Activated naive CD4-positive, alpha-beta T cell treated with anti-CD3 and anti-CD28 coated beads, Interleukin-2, amount 50 U/mL, for 24 hours (primary cell): ENCODE results near the gene TNFSF13.
A peak's percentile ranks its signal among the peaks of the same experiment; 100 is the strongest.

Experiments used
- H3K27ac Mint-ChIP-seq: one replicate; pipeline ENCODE4 v1.8.0; 2021; ENCODE audit warnings: mild to moderate bottlenecking, mixed read lengths
- H3K27me3 Mint-ChIP-seq: one replicate; pipeline ENCODE4 v1.8.0; 2021; ENCODE audit warnings: mixed read lengths
- H3K36me3 Mint-ChIP-seq: one replicate; pipeline ENCODE4 v1.8.0; 2021; ENCODE audit warnings: mixed read lengths
- H3K4me1 Mint-ChIP-seq: one replicate; pipeline ENCODE4 v1.8.0; 2021; ENCODE audit warnings: mixed read lengths
- H3K4me3 Mint-ChIP-seq: one replicate; pipeline ENCODE4 v1.8.0; 2021; ENCODE audit warnings: mild to moderate bottlenecking, mixed read lengths
- H3K9me3 Mint-ChIP-seq: one replicate; pipeline ENCODE4 v1.8.0; 2021; ENCODE audit warnings: mixed read lengths

The TNFSF13 gene

DNA sequence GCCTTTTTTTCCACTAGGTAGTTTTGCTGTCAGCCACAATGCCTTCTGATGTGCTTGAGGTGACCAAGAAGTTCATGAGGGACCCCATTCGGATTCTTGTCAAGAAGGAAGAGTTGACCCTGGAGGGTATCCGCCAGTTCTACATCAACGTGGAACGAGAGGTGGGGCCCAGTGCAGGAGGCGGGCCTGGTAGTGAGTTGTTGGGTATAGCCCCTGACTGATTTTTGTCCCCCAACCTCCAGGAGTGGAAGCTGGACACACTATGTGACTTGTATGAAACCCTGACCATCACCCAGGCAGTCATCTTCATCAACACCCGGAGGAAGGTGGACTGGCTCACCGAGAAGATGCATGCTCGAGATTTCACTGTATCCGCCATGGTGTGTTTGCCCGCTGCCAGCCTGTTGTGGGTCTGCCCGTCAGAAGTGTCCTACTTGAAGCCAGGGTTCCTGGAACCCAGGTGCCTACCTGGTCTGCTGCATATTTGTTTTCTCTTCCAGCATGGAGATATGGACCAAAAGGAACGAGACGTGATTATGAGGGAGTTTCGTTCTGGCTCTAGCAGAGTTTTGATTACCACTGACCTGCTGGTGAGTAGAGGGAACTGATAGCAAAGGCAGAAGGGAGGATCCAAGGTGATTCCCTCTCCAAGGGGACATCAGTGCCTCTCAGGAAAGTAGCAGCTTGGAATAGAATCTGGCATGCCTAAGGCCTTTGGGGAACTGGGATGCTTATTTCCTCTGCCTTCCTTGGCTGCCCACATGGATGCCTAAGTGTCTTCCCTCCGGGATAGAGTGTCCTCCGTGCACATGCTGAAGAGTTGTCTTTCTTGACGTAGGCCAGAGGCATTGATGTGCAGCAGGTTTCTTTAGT is 19.0 kb downstream of the TNFSF13 start:
- peak overlapping the region; percentile 98 for H3K4me3 Mint-ChIP-seq
- H3K36me3 Mint-ChIP-seq, result peaks cover 36% of the 10 kb centered on the region
- no peaks in the 10 kb centered on the region for H3K27me3 Mint-ChIP-seq
- H3K4me1 Mint-ChIP-seq, result peaks cover 74% of the 10 kb centered on the region
- H3K27ac Mint-ChIP-seq, result peak overlapping the region; percentile 100
- H3K9me3 Mint-ChIP-seq, result no peaks in the 10 kb centered on the region

DNA sequence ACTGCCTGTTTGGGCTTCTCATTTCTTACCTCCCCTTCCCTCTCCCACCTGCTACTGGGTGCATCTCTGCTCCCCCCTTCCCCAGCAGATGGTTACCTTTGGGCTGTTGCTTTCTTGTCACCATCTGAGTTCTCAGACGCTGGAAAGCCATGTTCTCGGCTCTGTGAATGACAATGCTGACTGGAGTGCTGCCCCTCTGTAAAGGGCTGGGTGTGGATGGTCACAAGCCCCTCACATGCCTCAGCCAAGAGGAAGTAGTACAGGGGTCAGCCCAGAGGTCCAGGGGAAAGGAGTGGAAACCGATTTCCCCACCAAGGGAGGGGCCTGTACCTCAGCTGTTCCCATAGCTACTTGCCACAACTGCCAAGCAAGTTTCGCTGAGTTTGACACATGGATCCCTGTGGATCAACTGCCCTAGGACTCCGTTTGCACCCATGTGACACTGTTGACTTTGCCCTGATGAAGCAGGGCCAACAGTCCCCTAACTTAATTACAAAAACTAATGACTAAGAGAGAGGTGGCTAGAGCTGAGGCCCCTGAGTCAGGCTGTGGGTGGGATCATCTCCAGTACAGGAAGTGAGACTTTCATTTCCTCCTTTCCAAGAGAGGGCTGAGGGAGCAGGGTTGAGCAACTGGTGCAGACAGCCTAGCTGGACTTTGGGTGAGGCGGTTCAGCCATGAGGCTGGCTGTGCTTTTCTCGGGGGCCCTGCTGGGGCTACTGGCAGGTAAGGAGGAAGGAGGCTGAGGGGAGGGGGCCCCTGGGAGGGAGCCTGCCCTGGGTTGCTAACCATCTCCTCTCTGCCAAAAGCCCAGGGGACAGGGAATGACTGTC is 20.7 kb downstream of the TNFSF13 start, which contains the start of gene CD68:
Gene CD68, plus strand, starts transcription at position 638 of the 833 bp plus-strand sequence. Its CDS starts 40 bp downstream, at position 678.
- Mint-ChIP-seq H3K4me1 (peaks cover 80% of the 10 kb centered on the region), H3K4me3 (peak within 1 kb of the TSS; percentile 81), H3K9me3 (no peaks in the 10 kb centered on the region), H3K27me3 (no peaks in the 10 kb centered on the region), H3K27ac (peak within 1 kb of the TSS; percentile 95), H3K36me3 (peaks cover 30% of the 10 kb centered on the region)

DNA sequence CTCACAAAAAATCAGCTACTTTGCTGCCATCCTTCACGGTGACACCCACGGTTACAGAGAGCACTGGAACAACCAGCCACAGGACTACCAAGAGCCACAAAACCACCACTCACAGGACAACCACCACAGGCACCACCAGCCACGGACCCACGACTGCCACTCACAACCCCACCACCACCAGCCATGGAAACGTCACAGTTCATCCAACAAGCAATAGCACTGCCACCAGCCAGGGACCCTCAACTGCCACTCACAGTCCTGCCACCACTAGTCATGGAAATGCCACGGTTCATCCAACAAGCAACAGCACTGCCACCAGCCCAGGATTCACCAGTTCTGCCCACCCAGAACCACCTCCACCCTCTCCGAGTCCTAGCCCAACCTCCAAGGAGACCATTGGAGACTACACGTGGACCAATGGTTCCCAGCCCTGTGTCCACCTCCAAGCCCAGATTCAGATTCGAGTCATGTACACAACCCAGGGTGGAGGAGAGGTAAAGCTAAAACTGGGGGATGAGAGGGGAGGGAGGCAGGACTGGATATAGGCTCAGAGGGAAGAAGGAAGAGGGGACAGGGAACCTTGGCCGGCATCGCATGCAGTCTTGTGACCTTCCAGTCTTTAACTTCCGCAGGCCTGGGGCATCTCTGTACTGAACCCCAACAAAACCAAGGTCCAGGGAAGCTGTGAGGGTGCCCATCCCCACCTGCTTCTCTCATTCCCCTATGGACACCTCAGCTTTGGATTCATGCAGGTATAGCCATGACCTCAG is 21.5 kb downstream of the TNFSF13 start:
- Mint-ChIP-seq H3K36me3 (peaks cover 24% of the 10 kb centered on the region), H3K4me3 (peak overlapping the region; percentile 81), H3K27ac (peak overlapping the region; percentile 95), H3K27me3 (no peaks in the 10 kb centered on the region), H3K4me1 (peaks cover 82% of the 10 kb centered on the region), H3K9me3 (no peaks in the 10 kb centered on the region)

DNA sequence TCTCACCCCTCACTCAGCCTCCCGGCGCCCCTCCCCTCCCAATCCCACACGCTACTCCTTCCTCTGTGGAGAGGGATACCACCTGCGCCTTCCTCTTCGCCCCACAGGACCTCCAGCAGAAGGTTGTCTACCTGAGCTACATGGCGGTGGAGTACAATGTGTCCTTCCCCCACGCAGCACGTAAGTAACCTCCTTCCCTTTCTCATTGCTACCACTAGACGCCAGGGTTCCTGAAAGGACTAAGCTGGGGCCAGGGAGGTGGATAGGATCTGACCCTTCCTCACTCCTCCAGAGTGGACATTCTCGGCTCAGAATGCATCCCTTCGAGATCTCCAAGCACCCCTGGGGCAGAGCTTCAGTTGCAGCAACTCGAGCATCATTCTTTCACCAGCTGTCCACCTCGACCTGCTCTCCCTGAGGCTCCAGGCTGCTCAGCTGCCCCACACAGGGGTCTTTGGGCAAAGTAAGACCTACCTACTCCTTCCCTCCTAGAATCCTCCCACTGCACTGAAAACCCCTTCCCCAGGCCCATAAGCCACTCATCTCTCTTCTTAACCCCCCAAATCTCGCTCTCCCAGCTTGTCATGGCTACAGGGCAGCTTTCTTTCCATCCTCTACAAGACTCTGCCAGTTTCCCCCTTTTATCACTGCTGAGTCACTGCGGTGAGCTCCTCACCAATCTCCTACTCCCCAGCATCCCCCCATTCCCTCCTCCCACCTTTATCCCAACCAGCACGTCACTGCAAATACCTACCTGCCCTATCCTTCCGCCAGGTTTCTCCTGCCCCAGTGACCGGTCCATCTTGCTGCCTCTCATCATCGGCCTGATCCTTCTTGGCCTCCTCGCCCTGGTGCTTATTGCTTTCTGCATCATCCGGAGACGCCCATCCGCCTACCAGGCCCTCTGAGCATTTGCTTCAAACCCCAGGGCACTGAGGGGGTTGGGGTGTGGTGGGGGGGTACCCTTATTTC is 22.3 kb downstream of the TNFSF13 start:
- Mint-ChIP-seq H3K9me3 (no peaks in the 10 kb centered on the region), H3K36me3 (peaks cover 23% of the 10 kb centered on the region), H3K4me3 (peak overlapping the region; percentile 9), H3K27ac (peak overlapping the region; percentile 32), H3K27me3 (no peaks in the 10 kb centered on the region), H3K4me1 (peaks cover 83% of the 10 kb centered on the region)

DNA sequence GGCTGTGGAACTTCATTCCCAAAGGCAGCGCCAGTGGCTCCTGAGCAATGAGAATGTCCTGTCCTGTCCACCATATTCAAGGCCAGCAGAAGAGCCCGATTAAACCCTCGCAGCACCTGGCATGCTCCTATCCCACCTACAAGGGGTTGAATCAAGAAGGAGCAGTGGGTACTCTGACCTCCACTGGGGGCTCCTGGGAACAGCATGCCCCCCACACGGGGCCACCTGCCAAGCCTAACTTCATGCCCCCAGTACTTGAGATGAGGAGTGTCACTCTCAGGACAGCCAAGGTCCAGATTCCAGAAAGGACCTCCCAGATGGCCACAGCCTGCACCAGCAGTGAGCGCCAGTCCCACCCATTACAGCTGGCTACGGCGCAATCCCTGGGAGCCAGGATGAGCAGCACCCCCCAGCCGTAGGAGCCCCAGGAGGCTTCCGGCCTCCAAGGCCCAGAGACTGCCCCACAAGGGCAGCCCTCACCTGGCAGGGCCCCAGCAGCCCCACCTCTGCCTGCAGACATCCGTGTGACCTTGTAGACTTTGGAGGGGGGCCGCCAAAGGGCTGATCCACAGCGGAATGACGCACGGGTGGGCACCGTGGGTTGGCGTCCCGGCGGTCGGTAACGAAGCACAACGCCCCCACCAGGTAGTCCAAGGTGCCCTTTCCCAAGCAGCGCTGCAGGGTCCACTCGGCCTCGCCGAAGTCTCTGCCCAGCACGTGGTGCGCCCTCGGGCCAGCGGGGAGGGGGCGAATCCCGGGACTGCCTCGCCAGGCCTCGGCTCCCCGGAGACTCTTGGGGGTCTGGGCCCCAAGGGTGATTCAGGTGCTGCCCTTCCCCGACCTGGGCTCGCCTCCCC is 24.1 kb downstream of the TNFSF13 start:
- Mint-ChIP-seq H3K27me3 (no peaks in the 10 kb centered on the region), H3K36me3 (peaks cover 15% of the 10 kb centered on the region), H3K4me1 (peaks cover 68% of the 10 kb centered on the region), H3K4me3 (peak overlapping the region; percentile 54), H3K9me3 (no peaks in the 10 kb centered on the region), H3K27ac (peak overlapping the region; percentile 100)

DNA sequence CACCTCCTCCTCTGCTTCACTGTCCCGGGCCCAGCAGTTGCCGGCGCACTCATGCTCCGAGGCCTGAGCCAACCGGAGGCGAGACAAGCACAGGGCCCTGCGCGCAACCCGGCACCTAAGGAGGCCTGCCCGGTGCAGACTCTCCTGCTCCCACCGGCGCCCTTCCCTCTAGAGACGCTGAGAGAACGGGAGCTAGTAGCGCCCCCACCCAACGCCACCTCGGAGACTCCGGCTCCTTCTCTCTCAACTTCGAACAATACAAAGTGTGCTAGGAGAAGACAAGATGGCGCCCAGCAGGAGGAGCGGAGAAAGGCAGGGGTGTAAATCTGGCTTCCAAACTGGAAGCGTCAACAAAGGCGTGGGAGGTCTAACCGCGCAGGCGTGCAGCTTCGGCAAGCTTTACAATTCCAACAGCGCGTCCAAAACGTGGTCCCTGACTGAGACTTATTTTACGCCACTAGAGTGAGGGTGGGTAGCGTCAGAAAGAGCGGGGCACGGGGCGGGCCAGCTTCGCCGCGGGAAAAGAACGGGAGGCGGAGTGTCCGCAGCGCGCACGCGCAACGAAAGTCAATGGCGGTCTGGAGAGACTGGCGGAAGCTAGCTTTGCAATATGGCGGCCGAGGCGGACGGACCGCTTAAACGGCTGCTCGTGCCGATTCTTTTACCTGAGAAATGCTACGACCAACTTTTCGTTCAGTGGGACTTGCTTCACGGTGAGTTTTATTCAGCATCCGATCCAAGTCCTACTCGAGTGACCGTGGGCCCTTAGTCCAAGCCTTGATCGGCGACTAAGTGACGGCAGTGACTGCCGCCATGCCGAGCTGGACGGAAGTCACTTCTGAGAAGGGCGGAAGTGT is 24.9 kb downstream of the TNFSF13 start, which contains the start of gene MPDU1:
Gene MPDU1, plus strand, starts transcription at position 600 of the 857 bp plus-strand sequence. Its CDS starts 11 bp downstream, at position 611.
- H3K27ac Mint-ChIP-seq, result peak within 1 kb of the TSS; percentile 100
- peaks cover 60% of the 10 kb centered on the region for H3K4me1 Mint-ChIP-seq
- peak within 1 kb of the TSS; percentile 97 for H3K4me3 Mint-ChIP-seq

DNA sequence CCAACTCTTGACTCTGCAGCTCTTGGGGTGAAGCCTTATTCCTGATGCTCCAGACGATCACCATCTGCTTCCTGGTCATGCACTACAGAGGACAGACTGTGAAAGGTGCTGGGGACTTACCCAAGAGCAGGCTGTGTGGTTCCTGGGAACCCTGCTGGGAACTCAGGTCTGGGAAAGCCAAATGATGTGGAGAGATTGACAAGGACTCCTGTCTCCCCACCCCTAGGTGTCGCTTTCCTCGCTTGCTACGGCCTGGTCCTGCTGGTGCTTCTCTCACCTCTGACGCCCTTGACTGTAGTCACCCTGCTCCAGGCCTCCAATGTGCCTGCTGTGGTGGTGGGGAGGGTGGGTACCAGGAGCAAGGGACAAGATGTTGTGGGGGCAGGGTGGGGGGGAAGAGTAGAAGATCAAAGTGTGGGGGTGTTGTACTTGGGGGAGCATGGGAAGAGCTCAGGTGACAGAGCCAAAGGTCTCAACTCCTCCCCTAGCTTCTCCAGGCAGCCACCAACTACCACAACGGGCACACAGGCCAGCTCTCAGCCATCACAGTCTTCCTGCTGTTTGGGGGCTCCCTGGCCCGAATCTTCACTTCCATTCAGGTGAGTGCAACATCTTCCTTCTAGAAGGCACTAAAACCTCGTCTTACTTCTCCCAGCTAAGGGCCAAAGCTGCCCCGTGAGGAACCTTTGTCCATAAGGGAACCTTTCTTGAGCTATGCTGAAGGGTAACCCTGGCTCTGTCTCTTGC is 28.3 kb downstream of the TNFSF13 start:
- Mint-ChIP-seq H3K4me1 (peaks cover 27% of the 10 kb centered on the region), H3K27me3 (no peaks in the 10 kb centered on the region), H3K36me3 (peaks cover 9% of the 10 kb centered on the region), H3K4me3 (no peak overlapping the region), H3K27ac (peak overlapping the region; percentile 86), H3K9me3 (no peaks in the 10 kb centered on the region)

More for the DNA sequence above, 24.9 kb downstream of the TNFSF13 start, which contains the start of gene MPDU1:
- Mint-ChIP-seq H3K9me3 (no peaks in the 10 kb centered on the region), H3K27me3 (no peaks in the 10 kb centered on the region), H3K36me3 (peaks cover 8% of the 10 kb centered on the region)

DNA sequence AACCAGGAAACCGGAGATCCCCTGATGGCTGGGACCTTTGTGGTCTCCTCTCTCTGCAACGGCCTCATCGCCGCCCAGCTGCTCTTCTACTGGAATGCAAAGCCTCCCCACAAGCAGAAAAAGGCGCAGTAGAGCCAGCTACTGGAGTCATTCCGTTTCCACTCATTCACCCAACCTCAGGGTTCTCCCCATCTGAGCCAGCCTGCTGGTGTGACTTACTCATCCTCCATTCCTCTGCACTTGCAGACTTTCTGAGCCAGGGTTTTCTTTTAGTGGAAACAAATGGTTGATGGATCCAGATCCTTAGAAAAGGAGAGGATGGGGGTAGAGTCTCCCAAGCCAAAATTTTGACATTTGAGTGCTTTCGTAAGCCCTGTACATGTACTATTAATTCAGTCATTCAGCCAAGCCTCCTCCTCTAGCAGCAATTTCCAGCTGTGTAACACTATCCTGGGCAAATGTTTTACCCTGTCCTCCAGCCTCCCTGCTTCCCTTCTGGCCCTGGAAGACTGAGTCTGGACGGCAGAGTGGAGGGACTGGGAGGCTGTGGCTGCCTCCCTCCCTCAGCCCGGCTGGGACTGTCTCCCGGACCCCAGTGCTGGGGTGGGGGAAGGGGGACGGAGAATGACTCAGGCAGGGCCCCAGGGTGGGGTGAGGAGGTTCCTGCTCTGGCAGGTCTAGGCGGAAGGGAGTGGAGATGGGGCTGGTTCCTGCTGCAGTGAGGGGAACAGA is 29.0 kb downstream of the TNFSF13 start:
- H3K4me1 Mint-ChIP-seq, result peaks cover 20% of the 10 kb centered on the region
- no peak overlapping the region for H3K4me3 Mint-ChIP-seq
- no peaks in the 10 kb centered on the region for H3K27me3 Mint-ChIP-seq
- H3K27ac Mint-ChIP-seq, result peak overlapping the region; percentile 86
- H3K9me3 Mint-ChIP-seq, result no peaks in the 10 kb centered on the region
- peaks cover 7% of the 10 kb centered on the region for H3K36me3 Mint-ChIP-seq

DNA sequence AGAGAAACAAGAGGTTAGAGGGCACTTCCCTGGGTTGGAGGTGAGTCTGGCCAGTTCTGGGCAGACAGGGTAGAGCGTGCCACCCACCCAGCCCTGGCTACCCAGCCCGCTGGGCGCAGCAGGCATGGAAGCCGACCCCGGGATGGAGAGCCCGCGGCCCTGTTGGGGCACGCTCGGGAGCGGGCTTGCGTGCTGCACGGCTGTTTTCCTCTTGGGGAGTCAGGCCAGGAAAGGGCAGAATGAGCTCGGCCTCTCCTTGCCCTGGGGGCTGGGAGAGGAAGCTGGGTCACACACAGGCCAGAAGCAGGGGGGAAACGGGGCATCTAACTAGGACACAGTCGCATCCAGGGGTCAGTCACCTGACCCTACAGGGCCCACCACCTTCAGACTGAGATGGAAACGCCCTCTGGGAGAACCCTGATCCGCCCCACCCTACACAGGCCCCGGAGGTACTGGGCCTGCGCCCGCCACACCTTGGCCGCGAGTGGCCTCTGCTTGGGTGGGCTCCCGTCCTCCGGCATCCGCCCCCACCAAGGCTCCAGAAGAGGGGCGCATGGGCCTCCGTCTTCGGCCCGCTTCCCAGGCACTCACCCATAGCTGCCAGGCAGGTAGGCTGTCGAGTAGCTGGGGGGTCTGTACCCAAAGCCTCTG is 30.1 kb downstream of the TNFSF13 start:
- peaks cover 12% of the 10 kb centered on the region for H3K36me3 Mint-ChIP-seq
- H3K27ac Mint-ChIP-seq, result no peak overlapping the region
- H3K9me3 Mint-ChIP-seq, result no peaks in the 10 kb centered on the region
- H3K27me3 Mint-ChIP-seq, result no peaks in the 10 kb centered on the region
- peaks cover 20% of the 10 kb centered on the region for H3K4me1 Mint-ChIP-seq
- H3K4me3 Mint-ChIP-seq, result no peak overlapping the region

DNA sequence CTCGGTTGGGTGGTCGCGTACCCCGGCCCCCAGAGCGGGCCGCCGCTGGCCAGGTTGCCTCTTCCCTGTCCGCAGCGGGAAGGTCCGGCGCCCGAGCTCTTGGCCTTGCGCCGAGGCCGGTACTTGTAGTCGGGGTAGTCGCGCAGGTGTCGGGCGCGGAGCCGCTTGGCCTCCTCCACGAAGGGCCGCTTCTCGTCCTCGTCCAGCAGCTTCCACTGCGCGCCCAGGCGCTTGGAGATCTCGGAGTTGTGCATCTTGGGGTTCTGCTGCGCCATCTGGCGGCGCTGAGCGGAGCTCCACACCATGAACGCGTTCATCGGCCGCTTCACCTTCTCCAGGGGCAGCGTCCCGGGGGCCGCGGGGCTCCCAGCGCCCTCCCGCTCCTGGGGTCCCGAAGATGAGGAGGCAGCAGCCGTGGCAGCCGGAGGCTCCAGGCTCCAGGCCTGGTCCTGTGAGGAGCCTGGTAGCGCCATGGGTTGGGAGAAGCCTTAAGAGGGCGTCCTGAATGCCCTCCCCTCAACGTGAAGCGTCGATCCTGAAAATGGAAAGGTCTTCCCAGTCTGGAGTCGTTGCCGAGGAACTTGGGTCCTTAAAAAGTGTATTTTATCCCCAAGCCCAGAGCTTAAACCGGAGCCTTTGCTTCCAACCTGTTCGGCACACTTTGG is 30.8 kb downstream of the TNFSF13 start:
- Mint-ChIP-seq H3K27me3 (no peaks in the 10 kb centered on the region), H3K4me3 (no peak overlapping the region), H3K27ac (no peak overlapping the region), H3K9me3 (no peaks in the 10 kb centered on the region), H3K36me3 (peaks cover 16% of the 10 kb centered on the region), H3K4me1 (peaks cover 14% of the 10 kb centered on the region)
